22Rv1 (cell line): ENCODE data around the gene TIMM44.

Experiments used
- H3K27ac ChIP-seq: fragments of 450-650 bp; 2 replicates; pipeline ENCODE4 v1.5.1; 2017
- CTCF ChIP-seq: fragments of 450-650 bp; IDR thresholded peaks from 2 replicates; pipeline ENCODE4 v1.5.1; 2017; ENCODE audit warnings: mild to moderate bottlenecking
- ZFX ChIP-seq: fragments of 450-650 bp; IDR thresholded peaks from 2 replicates; pipeline ENCODE4 v1.6.1; 2017; ENCODE audit warnings: antibody characterized with exemption, borderline replicate concordance

Gene TIMM44

GRCh38 chr19:7976461-7976860 lies 33.0 kb upstream of the TIMM44 start:
- TF ChIP-seq CTCF: no peak
- TF ChIP-seq ZFX: no peak
- H3K27ac ChIP-seq: no peak overlapping the region

- TF ChIP-seq CTCF (no peak), ZFX (no peak)
- no peak overlapping the region for H3K27ac ChIP-seq
These were observed 31.6 kb upstream of the TIMM44 start for GRCh38 chr19:7975037-7975436.

- TF ChIP-seq ZFX (no peak), CTCF (no peak)
These were observed 30.4 kb upstream of the TIMM44 start for GRCh38 chr19:7973883-7974282.

GRCh38 chr19:7971553-7972520 lies 28.4 kb upstream of the TIMM44 start:
- H3K27ac ChIP-seq: no peak overlapping the region
- no peak for TF ChIP-seq ZFX
- TF ChIP-seq CTCF: no peak

More at GRCh38 chr19:7973883-7974282, 30.4 kb upstream of the TIMM44 start:
- H3K27ac ChIP-seq: no peak overlapping the region

GRCh38 chr19:7970716-7971448 lies 27.4 kb upstream of the TIMM44 start:
- H3K27ac ChIP-seq: no peak overlapping the region
- TF ChIP-seq ZFX (no peak), CTCF (peak; percentile 87)

GRCh38 chr19:7969555-7969939 lies 26.1 kb upstream of the TIMM44 start:
- TF ChIP-seq ZFX (no peak), CTCF (no peak)
- H3K27ac ChIP-seq: no peak overlapping the region
